ENCODE measurements around the gene CNTFR.

- TF ChIP-seq POLR2A (IDR thresholded peaks at IDR 0.05) (no peak), CTCF (IDR thresholded peaks at IDR 0.05) (no peak)
Measured at GRCh38 chr9:34556949-34557348, 32.6 kb downstream of the CNTFR start.
